Head of caudate nucleus (tissue), 42 donors: ENCODE measurements around the gene CUX1.

Experiments used
- DNase-seq, 42 donors: peaks; one replicate each; pipeline versions ENCODE4 v3.0.0 to v3.0.0-alpha.2; 2020 to 2021; ENCODE audit warnings: mixed read lengths in 7 of 42
- intact Hi-C: fragments of 100-400 bp; cut with DNase I; formaldehyde crosslinking; loops from one replicate; pipeline ENCODE4 v1.15.0; 2022

Gene CUX1

GRCh38 chr7:102080434-102081243 is 263.2 kb downstream of the CUX1 start:
- peak in 39 of 42 donors; percentile 28 to 82 (median 49) for DNase-seq
- intact Hi-C loops, result no loop called here

GRCh38 chr7:102081244-102081627 is 263.8 kb downstream of the CUX1 start:
- intact Hi-C loops, result no loop called here

GRCh38 chr7:102082693-102083368 is 265.4 kb downstream of the CUX1 start:
- intact Hi-C loops, result no loop called here
- DNase-seq, result no peak

More at GRCh38 chr7:102081244-102081627, 263.8 kb downstream of the CUX1 start:
- peak in 1 of 42 donors; percentile 10 for DNase-seq

DNA sequence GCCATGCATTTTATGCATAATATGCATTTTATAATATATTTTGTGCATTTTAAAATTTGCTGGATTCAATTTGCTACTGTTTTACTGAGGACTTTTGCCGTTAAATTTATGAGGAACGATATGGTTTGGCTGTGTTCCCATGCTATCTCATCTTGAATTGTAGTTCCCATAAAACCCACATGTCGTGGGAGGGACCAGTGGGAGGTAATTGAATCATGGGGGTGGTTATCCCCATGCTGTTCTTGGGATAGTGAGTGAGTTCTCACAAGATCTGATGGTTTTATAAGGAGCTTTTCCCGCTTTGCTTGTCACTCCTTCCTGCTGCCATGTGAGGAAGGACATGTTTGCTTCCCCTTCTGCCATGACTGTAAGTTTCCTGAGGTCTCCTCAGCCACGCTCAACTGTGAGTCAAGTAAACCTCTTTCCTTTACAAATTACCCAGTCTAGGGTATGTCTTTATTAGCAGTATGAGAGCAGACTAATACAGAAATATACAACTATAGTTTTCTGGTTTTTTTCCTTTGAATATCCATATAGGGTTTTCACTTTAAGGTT is 267.9 kb downstream of the CUX1 start:
- intact Hi-C loops, result no loop called here
- DNase-seq, result peak in 3 of 42 donors; percentile 3 to 26 (median 13)

DNA sequence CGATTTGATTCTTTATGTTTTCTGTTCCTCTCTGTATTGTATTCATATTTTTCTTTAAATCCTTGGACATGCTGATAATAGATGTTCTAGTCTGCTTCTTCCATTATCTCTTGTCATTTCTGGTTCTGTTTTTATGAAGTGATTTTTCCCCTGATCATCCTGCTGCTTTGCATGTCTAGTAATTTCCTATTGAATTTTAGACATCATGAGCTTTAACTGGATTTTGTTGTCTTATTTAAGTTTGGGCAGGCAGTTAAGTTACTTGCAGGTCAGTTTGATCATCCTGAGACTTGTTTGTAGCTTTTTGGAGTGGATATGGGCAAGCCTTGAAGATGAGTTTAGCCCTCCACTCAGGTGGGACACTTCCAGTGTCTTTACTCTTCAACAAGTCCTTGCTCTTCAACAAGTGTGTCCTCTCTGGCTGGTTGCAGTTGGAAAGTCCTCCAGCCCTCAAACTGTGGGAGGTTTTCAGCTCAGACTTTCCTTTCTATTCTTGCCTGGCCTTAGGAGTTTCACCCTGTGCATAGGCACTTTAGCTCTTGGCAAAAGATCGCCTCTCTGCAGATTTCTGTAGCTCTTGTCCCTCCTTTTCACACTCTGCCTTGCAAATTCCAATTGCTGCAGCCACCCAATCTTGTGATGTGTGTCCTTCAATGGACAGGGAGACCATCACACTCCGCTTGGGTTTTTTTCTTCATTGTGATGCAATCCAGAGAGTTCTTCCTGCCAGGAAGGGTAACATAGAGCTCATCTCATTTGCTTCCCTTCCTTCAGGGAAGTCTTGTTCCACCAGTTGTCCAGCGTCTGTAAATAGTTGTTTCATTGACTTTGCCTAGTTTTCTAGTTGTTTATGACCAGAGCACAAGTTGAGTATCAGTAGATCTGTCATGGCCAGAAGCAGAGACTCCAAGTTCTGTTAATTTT is 272.0 kb downstream of the CUX1 start:
- intact Hi-C loops, result no loop called here
- DNase-seq, result no peak

- DNase-seq, result peak in 31 of 42 donors; percentile 16 to 82 (median 56)
- intact Hi-C loops, result no loop called here
These were observed 276.3 kb downstream of the CUX1 start for GRCh38 chr7:102093599-102094315.

- intact Hi-C loops, result no loop called here
- DNase-seq, result no peak
These were observed 276.9 kb downstream of the CUX1 start for GRCh38 chr7:102094316-102094650.

- peak in 1 of 42 donors; percentile 38 for DNase-seq
- intact Hi-C loops, result no loop called here
These were observed 278.0 kb downstream of the CUX1 start for GRCh38 chr7:102095321-102096011.

DNA sequence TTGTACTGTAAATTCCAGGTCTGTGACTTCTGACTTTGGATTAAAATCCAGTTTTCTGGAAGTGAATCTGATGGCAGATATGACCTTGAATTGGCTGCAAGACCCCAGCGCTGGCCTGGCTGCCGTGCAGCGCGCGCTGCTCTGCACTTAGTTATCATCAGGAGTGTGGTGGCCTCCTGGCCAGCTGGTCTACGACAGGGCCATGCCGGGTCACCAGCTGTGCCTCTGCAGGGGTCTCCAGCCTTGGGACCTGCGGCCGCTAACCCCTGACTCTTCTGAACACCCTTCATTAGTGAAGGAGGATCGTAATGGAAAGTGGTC is 278.5 kb downstream of the CUX1 start:
- DNase-seq, result peak in 1 of 42 donors; percentile 16
- intact Hi-C loops, result no loop called here

DNA sequence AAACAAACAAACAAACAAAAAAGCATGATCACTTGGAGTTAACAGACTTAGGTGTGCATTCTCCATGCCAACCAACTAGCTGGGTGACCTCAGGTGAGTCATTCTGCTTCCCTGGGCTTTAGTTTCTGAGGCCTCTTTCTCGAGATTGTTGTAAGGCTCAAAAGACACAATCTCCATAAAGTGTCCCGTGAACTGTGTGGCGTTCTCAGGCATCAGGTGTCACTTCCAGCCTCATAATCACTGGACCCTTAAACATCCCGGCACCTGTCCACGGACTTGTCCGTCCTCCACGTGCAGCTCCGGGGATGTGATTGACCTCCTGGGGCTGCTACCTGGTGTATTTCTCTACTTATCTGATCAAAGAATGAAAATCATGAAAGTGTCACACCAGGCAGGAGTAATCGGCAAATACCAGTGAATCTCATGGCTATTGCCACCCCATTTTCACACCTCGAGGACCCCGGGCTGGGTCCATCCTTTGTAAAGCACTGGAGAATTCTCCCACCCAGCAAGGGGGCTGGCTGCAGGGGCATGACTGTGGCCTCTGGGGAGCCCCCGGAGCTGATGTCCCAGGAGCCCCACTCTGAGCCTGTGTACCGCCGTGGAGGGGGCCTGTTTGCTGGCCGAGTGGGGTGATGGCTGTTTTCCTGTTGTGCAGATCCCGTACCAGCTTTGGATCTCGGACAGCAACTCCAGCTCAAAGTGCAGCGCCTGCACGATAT is 279.4 kb downstream of the CUX1 start:
- intact Hi-C loops, result no loop called here
- peak in 2 of 42 donors; percentile 8 to 23 for DNase-seq

DNA sequence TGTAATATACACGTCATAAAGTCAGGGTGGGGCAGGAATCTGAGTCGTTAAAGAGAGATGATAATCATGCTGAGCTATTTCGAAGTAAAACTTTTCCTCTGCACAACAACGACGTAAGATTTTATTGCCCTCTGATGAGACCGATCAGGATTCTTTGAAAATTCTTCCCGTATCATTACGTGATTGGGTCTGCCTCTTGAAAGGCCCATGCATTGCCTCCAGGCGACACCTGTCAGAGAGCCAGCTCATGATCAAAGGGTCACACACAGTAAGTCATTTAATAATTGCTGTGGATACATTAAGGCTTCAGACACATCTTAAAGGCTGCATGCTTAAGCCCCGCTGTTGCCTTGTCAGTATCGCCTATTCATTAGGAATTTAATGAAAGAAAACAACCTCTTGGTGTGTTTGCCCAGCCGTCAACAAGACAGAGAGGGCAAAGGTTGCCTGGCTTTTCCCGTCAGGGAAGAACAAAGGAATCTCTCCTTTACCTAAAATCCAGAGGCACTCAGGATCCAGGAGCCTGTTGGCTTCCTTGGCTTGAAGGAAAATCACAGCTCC is 280.3 kb downstream of the CUX1 start:
- DNase-seq, result peak in 1 of 42 donors; percentile 4
- intact Hi-C loops, result no loop called here

DNA sequence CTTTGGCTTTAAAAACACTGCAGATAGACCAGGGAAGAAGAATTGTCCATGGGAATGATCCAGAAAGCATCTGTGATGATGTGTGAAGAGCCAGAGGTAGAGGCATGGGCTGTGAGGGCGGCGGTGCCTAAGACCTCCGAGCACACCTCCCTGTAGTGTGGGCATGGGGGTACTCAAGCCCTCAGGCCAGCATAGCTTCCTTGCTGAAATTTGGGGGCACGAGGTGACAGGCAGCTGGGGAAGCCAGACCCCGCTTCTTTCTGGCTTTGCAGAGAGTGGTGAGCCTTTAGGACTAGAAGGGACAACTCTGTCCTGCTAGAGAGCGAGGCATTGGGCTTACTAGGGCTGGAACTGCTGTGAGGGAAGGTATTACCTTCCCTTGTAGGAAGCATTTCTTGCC is 281.6 kb downstream of the CUX1 start:
- DNase-seq, result peak in 1 of 42 donors; percentile 12
- intact Hi-C loops, result no loop called here

DNA sequence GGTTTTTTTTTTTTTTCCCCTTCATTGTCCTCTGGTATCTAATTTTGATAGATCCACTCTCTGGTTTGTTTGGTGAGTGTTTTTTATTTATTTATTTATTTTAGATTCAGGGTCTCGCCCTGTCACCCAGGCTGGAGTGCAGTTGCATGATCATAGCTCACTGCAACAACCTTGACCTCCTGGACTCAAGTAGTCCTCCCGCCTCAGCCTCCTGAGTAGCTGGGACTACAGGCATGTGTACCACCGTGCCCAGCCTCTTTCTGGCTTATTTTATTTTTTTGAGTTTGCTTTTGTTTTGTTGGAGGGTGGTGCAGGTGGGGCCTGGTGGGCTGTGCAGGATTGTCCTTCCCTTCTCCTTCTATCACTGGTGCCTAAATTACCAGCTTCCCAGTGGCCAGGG is 282.0 kb downstream of the CUX1 start:
- intact Hi-C loops, result no loop called here
- DNase-seq, result peak in 1 of 42 donors; percentile 10

- intact Hi-C loops, result no loop called here
- peak in 2 of 42 donors; percentile 4 to 31 for DNase-seq
These were observed 283.7 kb downstream of the CUX1 start for GRCh38 chr7:102101111-102101551.

- intact Hi-C loops, result no loop called here
- peak in 2 of 42 donors; percentile 9 to 21 for DNase-seq
These were observed 284.5 kb downstream of the CUX1 start for GRCh38 chr7:102101926-102102325.

GRCh38 chr7:102103027-102103372 is 285.6 kb downstream of the CUX1 start:
- DNase-seq, result peak in 2 of 42 donors; percentile 6 to 26
- intact Hi-C loops, result no loop called here

- DNase-seq, result no peak
- intact Hi-C loops, result no loop called here
These were observed 286.8 kb downstream of the CUX1 start for GRCh38 chr7:102104245-102104644.
